ENCODE measurements around the gene OTOG. TPM values are rescaled to one million over a fixed set of nuclear protein-coding genes. Genes with fewer than 3 reads are reported as not detected.

Gene OTOG
- total and polyA plus RNA-seq, 2 of the 8 experiments (the other 6 are each of a cell fraction or from before 2014, with no cell fraction given): 0.41 to 1.5 TPM

- peak overlapping the region; percentile 48 to 78 for H3K4me2 ChIP-seq (ENCODE audit: insufficient read depth in 1 of 2, low read depth in 2 of 2, low read length in 2 of 2)
- no peak overlapping the region for H3K14ac ChIP-seq (ENCODE audit: insufficient read length)
- no peak overlapping the region for H2BK120ac ChIP-seq (replicated peaks; ENCODE audit: low read depth, low read length)
- no peak overlapping the region for H3K27ac ChIP-seq (ENCODE audit: low read depth, low read length)
- H4K91ac ChIP-seq (replicated peaks; ENCODE audit: insufficient read length, low read length): peak overlapping the region; percentile 51
- TF ChIP-seq KDM4A (IDR thresholded peaks at IDR 0.05; ENCODE audit: low read depth, low read length, severe bottlenecking): no peak
- TF ChIP-seq RAD21 (IDR thresholded peaks at IDR 0.05 in 1 of 2, conservative IDR thresholded peaks at IDR 0.05 in 1 of 2; ENCODE audit: low read depth in 2 of 2, low read length in 2 of 2): peak; percentile 22 to 30; a peak in 1 of 4 replicates
- no peak for TF ChIP-seq BRCA1 (IDR thresholded peaks at IDR 0.05; ENCODE audit: low read depth, low read length)
- TF ChIP-seq MAFK (IDR thresholded peaks at IDR 0.05; ENCODE audit: low read depth, low read length): no peak
- TF ChIP-seq CTCF (IDR thresholded peaks at IDR 0.05; ENCODE audit: control extremely low read depth in 1 of 3, insufficient read depth in 1 of 3, low read depth in 1 of 3, low read length in 3 of 3): peak; percentile 55 to 84 (median 59)
- TF ChIP-seq HDAC2 (IDR thresholded peaks at IDR 0.05; ENCODE audit: borderline replicate concordance in 1 of 2, low read depth in 2 of 2, low read length in 2 of 2): no peak
- TF ChIP-seq POU5F1 (IDR thresholded peaks at IDR 0.05; ENCODE audit: low read depth, low read length): no peak
- no peaks in the 10 kb centered on the region for H3K9me3 ChIP-seq (ENCODE audit: insufficient read depth in 2 of 2, low read depth in 1 of 2, low read length in 1 of 2)
- FAIRE-seq: no peak
- H2AK5ac ChIP-seq (ENCODE audit: low read depth, low read length): no peak overlapping the region
- H3K4me3 ChIP-seq (ENCODE audit: extremely low read depth in 1 of 4, insufficient read depth in 2 of 4, low read depth in 3 of 4, low read length in 4 of 4): peak overlapping the region in 1 of 4 experiments; percentile 59; a peak in 1 of 8 replicates
- H3K56ac ChIP-seq (replicated peaks; ENCODE audit: insufficient read length, low read depth, low read length): no peak overlapping the region
- H3K4me1 ChIP-seq (replicated peaks in 1 of 4; ENCODE audit: control insufficient read depth in 3 of 4, insufficient read depth in 4 of 4, low read length in 3 of 4): peaks cover 6 to 20% (median 8%) of the 10 kb centered on the region in 4 experiments
- ChIA-PET POLR2A (ENCODE audit: partially characterized antibody) (interaction anchor here (0.9 to 1.4 kb wide), 3 partner anchors 10 to 195 kb away, joined by 3 to 6 read pairs (median 3); no protein-coding TSS in a partner anchor), CTCF (ENCODE audit: partially characterized antibody) (interaction anchor here (0.6 to 9.4 kb wide), 37 partner anchors 9 to 328 kb away, joined by 3 to 98 read pairs (median 4); no protein-coding TSS in a partner anchor)
- H3K36me3 ChIP-seq (ENCODE audit: control insufficient read depth in 2 of 4, insufficient read depth in 4 of 4, low read length in 3 of 4): no peaks in the 10 kb centered on the region
- no peak overlapping the region for H2BK20ac ChIP-seq (ENCODE audit: low read length)
- H3K23ac ChIP-seq (ENCODE audit: insufficient read length): no peak overlapping the region
- H4K20me1 ChIP-seq (replicated peaks in 1 of 2; ENCODE audit: control insufficient read depth in 1 of 2, insufficient read depth in 2 of 2, low read length in 2 of 2): no peaks in the 10 kb centered on the region
- no peak overlapping the region for H4K8ac ChIP-seq (ENCODE audit: extremely low read depth, insufficient read depth, low read length)
- DNase-seq (ENCODE audit: low read depth in 1 of 2, low spot score in 2 of 2): peak in 1 of 2 experiments; percentile 71
- H3K27me3 ChIP-seq (replicated peaks in 1 of 4; ENCODE audit: control insufficient read depth in 3 of 4, extremely low read depth in 1 of 4, insufficient read depth in 3 of 4, low read length in 3 of 4): peaks cover 0 to 22% (median 7%) of the 10 kb centered on the region in 4 experiments; a peak in 4 of 7 replicates
- no peaks in the 10 kb centered on the region for H3K79me2 ChIP-seq (ENCODE audit: control insufficient read depth in 1 of 2, insufficient read depth in 2 of 2, low read length in 2 of 2)
- H3K9ac ChIP-seq (replicated peaks in 1 of 4; ENCODE audit: extremely low read depth in 1 of 4, low read depth in 3 of 4, low read length in 3 of 4): no peak overlapping the region
- no peaks in the 10 kb centered on the region for H3K79me1 ChIP-seq (ENCODE audit: low read depth, low read length)
- no peak overlapping the region for H2BK5ac ChIP-seq (ENCODE audit: low read depth, low read length)
- 52% methylated on average over 9 of the region's 9 CpGs; no CpG with 5 or more reads in 1 of the 2 experiments for WGBS, 2 experiments (ENCODE audit: extremely low coverage in 1 of 2, insufficient coverage in 1 of 2, insufficient read length in 1 of 2, insufficient replicate concordance in 2 of 2, low coverage in 1 of 2, low lambda C conversion rate in 2 of 2, missing lambda C conversion rate in 1 of 2)
- no peak overlapping the region for H4K5ac ChIP-seq (ENCODE audit: insufficient read length, low read depth, low read length)
- H3K4ac ChIP-seq (replicated peaks; ENCODE audit: insufficient read length, low read depth, low read length): no peak overlapping the region
- no peak overlapping the region for H2AFZ ChIP-seq (ENCODE audit: low read length)
- no peak overlapping the region for H2BK12ac ChIP-seq (ENCODE audit: low read depth, low read length)
- H3K23me2 ChIP-seq (ENCODE audit: low read depth, low read length): peaks cover 10% of the 10 kb centered on the region
- no peak overlapping the region for H2BK15ac ChIP-seq (ENCODE audit: low read length)
- peak overlapping the region; percentile 32 for H3K18ac ChIP-seq (ENCODE audit: extremely low read depth, low read length)
These were observed 873 bp downstream of the OTOG start for GRCh38 chr11:17547932-17548331.
